Naive B cell (primary cell): ENCODE data around the gene PAPSS1. TPM values are rescaled to one million over a fixed set of nuclear protein-coding genes. Genes with fewer than 3 reads are reported as not detected.
A peak's percentile ranks its signal among the peaks of the same experiment; 100 is the strongest.
"Not testable (repeated sequence)": the region's sequence is repeated elsewhere in the genome, so short reads cannot be mapped to it uniquely, and the experiment has no call there.

Experiments
- ATAC-seq, 2 donors: fragments of 150-1000 bp; cut with Tn5 transposase; 2 replicates each; pipeline ENCODE4 v1.10.0; 2021; ENCODE audit warnings: low read depth in 2 of 2, mild to moderate bottlenecking in 2 of 2, moderate library complexity in 2 of 2
- DNase-seq: peaks from one replicate; pipeline ENCODE4 v3.0.0; 2022
- H3K27ac Mint-ChIP-seq, 6 donors: one replicate each; pipeline ENCODE4 v1.8.0; 2020 to 2022; ENCODE audit warnings: mild to moderate bottlenecking in 6 of 6, mixed read lengths in 6 of 6, moderate library complexity in 5 of 6, inconsistent platforms in 2 of 6
- H3K27me3 Mint-ChIP-seq, 3 donors: one replicate each; pipeline ENCODE4 v1.8.0; 2021 to 2022; ENCODE audit warnings: mixed read lengths in 3 of 3, mild to moderate bottlenecking in 1 of 3
- H3K36me3 Mint-ChIP-seq, 2 donors: one replicate each; pipeline ENCODE4 v1.8.0; 2020 to 2022; ENCODE audit warnings: mixed read lengths in 2 of 2, inconsistent platforms in 1 of 2, mild to moderate bottlenecking in 1 of 2
- H3K4me1 Mint-ChIP-seq, 3 donors: one replicate each; pipeline ENCODE4 v1.8.0; 2020 to 2022; ENCODE audit warnings: mixed read lengths in 3 of 3, inconsistent platforms in 1 of 3, mild to moderate bottlenecking in 1 of 3, moderate library complexity in 1 of 3
- H3K4me3 Mint-ChIP-seq, 8 donors: one replicate each; pipeline ENCODE4 v1.8.0; 2020 to 2022; ENCODE audit warnings: mild to moderate bottlenecking in 8 of 8, mixed read lengths in 8 of 8, moderate library complexity in 8 of 8, inconsistent platforms in 2 of 8
- H3K9me3 Mint-ChIP-seq, 7 donors: one replicate each; pipeline ENCODE4 v1.8.0; 2020 to 2022; ENCODE audit warnings: mixed read lengths in 7 of 7, mild to moderate bottlenecking in 5 of 7, inconsistent platforms in 2 of 7, moderate library complexity in 1 of 7
- polyA plus RNA-seq, 6 donors: library from polyadenylated mRNA; unstranded; fragments of 300-500 nt; fragmentation: Illumina TruSeq; gene quantifications; one replicate each; pipeline ENCODE4 v1.2.3, GENCODE V29; 2021; ENCODE audit warnings: low read depth in 6 of 6

PAPSS1 gene
- polyA plus RNA-seq, 6 donors from 2014 or later = 27.4 to 54.5 (median 33.6) TPM

GRCh38 chr4:107740950-107741701 lies 21.1 kb upstream of the PAPSS1 start:
- DNase-seq = no peak
- Mint-ChIP-seq H3K9me3 (peaks cover 1 to 17% (median 6%) of the 10 kb centered on the region in 7 donors), H3K4me1 (no peaks in the 10 kb centered on the region), H3K4me3 (no peak overlapping the region), H3K27me3 (peaks cover 0 to 8% (median 4%) of the 10 kb centered on the region in 3 donors), H3K27ac (no peak overlapping the region), H3K36me3 (no peaks in the 10 kb centered on the region)
- ATAC-seq = no peak

- H3K4me3 Mint-ChIP-seq = no peak overlapping the region
- no peak for ATAC-seq
- H3K36me3 Mint-ChIP-seq = no peaks in the 10 kb centered on the region
- no peak overlapping the region for H3K27ac Mint-ChIP-seq
- H3K4me1 Mint-ChIP-seq = no peaks in the 10 kb centered on the region
- DNase-seq = no peak
- H3K9me3 Mint-ChIP-seq = peaks cover under 1 to 13% (median 2%) of the 10 kb centered on the region in 7 donors
- peaks cover 0 to 2% (median 0%) of the 10 kb centered on the region in 3 donors for H3K27me3 Mint-ChIP-seq
These were observed 20.3 kb upstream of the PAPSS1 start for GRCh38 chr4:107740381-107740780.

GRCh38 chr4:107737450-107737849 lies 17.4 kb upstream of the PAPSS1 start:
- ATAC-seq (no peak), DNase-seq (no peak)
- Mint-ChIP-seq H3K36me3 (no peaks in the 10 kb centered on the region), H3K9me3 (no peaks in the 10 kb centered on the region), H3K27me3 (peaks cover 0 to 8% (median 0%) of the 10 kb centered on the region in 3 donors), H3K27ac (no peak overlapping the region), H3K4me3 (no peak overlapping the region), H3K4me1 (no peaks in the 10 kb centered on the region)

- Mint-ChIP-seq H3K27me3 (peaks cover 1 to 8% (median 3%) of the 10 kb centered on the region in 3 donors), H3K36me3 (no peaks in the 10 kb centered on the region), H3K9me3 (no peaks in the 10 kb centered on the region), H3K27ac (no peak overlapping the region), H3K4me3 (no peak overlapping the region), H3K4me1 (no peaks in the 10 kb centered on the region)
- ATAC-seq = peak; percentile 34 to 36
- DNase-seq = peak; percentile 46
These were observed 17.0 kb upstream of the PAPSS1 start for GRCh38 chr4:107736924-107737448.

- H3K27ac Mint-ChIP-seq = no peak overlapping the region
- H3K27me3 Mint-ChIP-seq = peaks cover 4 to 12% (median 8%) of the 10 kb centered on the region in 3 donors
- no peaks in the 10 kb centered on the region for H3K9me3 Mint-ChIP-seq
- H3K4me1 Mint-ChIP-seq = no peaks in the 10 kb centered on the region
- H3K4me3 Mint-ChIP-seq = no peak overlapping the region
- H3K36me3 Mint-ChIP-seq = no peaks in the 10 kb centered on the region
- DNase-seq (no peak), ATAC-seq (no peak)
These were observed 16.0 kb upstream of the PAPSS1 start for GRCh38 chr4:107736037-107736436.

DNA sequence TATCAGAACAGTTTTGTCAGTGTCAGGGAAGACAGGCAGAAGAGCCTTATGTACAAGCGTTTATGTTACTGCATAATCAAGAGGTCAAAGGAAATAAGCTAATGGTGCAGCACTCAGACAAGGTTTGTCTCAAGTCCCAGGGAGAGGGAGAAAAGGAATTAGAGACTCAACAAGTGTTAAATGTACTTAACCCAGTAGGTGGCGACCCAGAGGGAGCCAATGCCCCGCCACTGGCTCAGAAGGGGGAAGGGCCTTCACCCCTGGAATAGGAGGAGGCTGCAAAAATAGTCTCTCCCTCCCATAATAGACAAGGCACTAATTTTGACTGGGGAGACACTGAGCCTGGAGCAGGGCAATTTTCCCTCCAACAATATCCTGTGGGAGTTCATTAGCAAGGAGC lies 14.1 kb upstream of the PAPSS1 start:
- H3K36me3 Mint-ChIP-seq = no peaks in the 10 kb centered on the region
- H3K27ac Mint-ChIP-seq = no peak overlapping the region
- peaks cover 4 to 12% (median 8%) of the 10 kb centered on the region in 3 donors for H3K27me3 Mint-ChIP-seq
- DNase-seq (no peak), ATAC-seq (peak in 1 of 2 donors; percentile 41)
- H3K4me3 Mint-ChIP-seq = no peak overlapping the region
- no peaks in the 10 kb centered on the region for H3K9me3 Mint-ChIP-seq
- no peaks in the 10 kb centered on the region for H3K4me1 Mint-ChIP-seq

- Mint-ChIP-seq H3K9me3 (no peaks in the 10 kb centered on the region), H3K27me3 (peaks cover 4 to 14% (median 13%) of the 10 kb centered on the region in 3 donors), H3K27ac (no peak overlapping the region)
These were observed 13.4 kb upstream of the PAPSS1 start for GRCh38 chr4:107733431-107733925.

DNA sequence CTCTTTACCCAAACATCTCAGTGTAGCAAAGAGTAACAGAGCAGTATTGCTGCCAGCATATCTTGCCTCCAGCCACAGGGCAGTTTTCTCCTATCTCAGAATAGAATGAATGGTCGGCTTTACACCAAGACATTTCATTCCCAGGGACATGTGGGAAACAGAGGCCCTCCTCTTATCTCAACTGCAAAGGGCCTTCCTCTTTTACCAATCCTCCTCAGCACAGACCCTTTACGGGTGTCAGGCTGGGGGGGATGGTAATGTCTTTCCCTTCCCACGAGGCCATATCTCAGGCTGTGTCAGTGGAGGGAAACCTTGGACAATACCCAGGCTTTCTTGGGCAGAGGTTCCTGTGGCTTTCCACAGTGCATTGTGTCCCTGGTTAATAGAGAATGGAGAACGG lies 9.0 kb upstream of the PAPSS1 start:
- H3K27ac Mint-ChIP-seq, H3K4me1 Mint-ChIP-seq, H3K36me3 Mint-ChIP-seq, H3K9me3 Mint-ChIP-seq, DNase-seq, ATAC-seq, H3K4me3 Mint-ChIP-seq: not testable (repeated sequence)
- peaks cover 4 to 23% (median 16%) of the 10 kb centered on the region in 3 donors for H3K27me3 Mint-ChIP-seq

More at GRCh38 chr4:107733431-107733925, 13.4 kb upstream of the PAPSS1 start:
- Mint-ChIP-seq H3K4me1 (no peaks in the 10 kb centered on the region), H3K4me3 (no peak overlapping the region), H3K36me3 (no peaks in the 10 kb centered on the region)
- ATAC-seq = no peak
- no peak for DNase-seq

- not testable (repeated sequence) for DNase-seq, H3K4me3 Mint-ChIP-seq, H3K36me3 Mint-ChIP-seq, H3K27ac Mint-ChIP-seq, ATAC-seq, H3K4me1 Mint-ChIP-seq, H3K9me3 Mint-ChIP-seq
- peaks cover 0 to 14% (median 12%) of the 10 kb centered on the region in 3 donors for H3K27me3 Mint-ChIP-seq
These were observed 6.3 kb upstream of the PAPSS1 start for GRCh38 chr4:107726131-107726925.

DNA sequence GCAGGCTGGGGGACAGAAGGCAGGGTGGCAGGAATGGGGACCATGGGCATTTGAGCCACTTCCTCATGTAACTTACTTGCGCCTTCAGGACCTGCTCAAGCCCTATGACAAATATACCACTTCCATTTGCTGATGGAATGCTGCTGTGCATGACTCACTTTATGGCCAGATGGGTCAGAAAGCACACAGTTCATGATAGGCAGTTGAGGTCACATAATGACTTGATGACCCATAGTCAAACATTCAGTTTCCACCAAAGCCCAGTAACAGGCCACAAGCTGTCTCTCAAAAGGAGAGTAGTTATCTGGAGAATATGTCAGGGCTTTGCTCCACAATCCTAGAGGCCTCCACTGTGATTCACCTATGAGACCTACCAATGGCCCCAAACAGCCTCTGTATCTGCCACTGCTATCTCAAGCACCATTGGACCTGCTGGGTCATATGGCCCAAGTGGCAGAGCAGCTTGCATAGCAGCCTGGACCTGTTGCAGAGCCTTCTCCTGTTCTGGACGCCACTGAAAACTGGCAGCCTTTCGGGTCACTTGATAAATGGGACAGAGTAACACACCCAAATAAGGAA lies 5.3 kb upstream of the PAPSS1 start:
- Mint-ChIP-seq H3K27ac (no peak overlapping the region), H3K4me1 (peaks cover 7 to 16% (median 9%) of the 10 kb centered on the region in 3 donors), H3K4me3 (no peak overlapping the region), H3K36me3 (no peaks in the 10 kb centered on the region), H3K27me3 (peaks cover 0 to 12% (median 11%) of the 10 kb centered on the region in 3 donors), H3K9me3 (peaks cover 0 to 2% (median 0%) of the 10 kb centered on the region in 7 donors)
- ATAC-seq (no peak), DNase-seq (no peak)

- H3K4me3 Mint-ChIP-seq = peak overlapping the region in 2 of 8 donors; percentile 6 to 95
These were observed 3.3 kb upstream of the PAPSS1 start for GRCh38 chr4:107723331-107723730.

GRCh38 chr4:107721436-107722100 lies 1.5 kb upstream of the PAPSS1 start:
- H3K9me3 Mint-ChIP-seq = peaks cover 0 to 2% (median 0%) of the 10 kb centered on the region in 7 donors
- DNase-seq (peak; percentile 55), ATAC-seq (peak; percentile 8 to 9)
- peaks cover 22 to 39% (median 25%) of the 10 kb centered on the region in 3 donors for H3K4me1 Mint-ChIP-seq
- H3K27ac Mint-ChIP-seq = peak overlapping the region; percentile 45 to 98 (median 97)
- peak overlapping the region; percentile 88 to 99 (median 98) for H3K4me3 Mint-ChIP-seq
- peaks cover 0 to 5% (median 0%) of the 10 kb centered on the region in 3 donors for H3K27me3 Mint-ChIP-seq
- H3K36me3 Mint-ChIP-seq = no peaks in the 10 kb centered on the region

More at GRCh38 chr4:107723331-107723730, 3.3 kb upstream of the PAPSS1 start:
- ATAC-seq, H3K36me3 Mint-ChIP-seq, H3K9me3 Mint-ChIP-seq, DNase-seq, H3K27ac Mint-ChIP-seq, H3K27me3 Mint-ChIP-seq: not testable (repeated sequence)
- H3K4me1 Mint-ChIP-seq = peaks cover 20 to 29% (median 22%) of the 10 kb centered on the region in 3 donors
